Loucy (cell line): Measurements from ENCODE around the gene ABHD2.

ENCODE experiments used
- EZH2phosphoT487 ChIP-seq: fragments of 200-600 bp; IDR thresholded peaks from 2 replicates; pipeline ENCODE4 v1.6.1; 2018; ENCODE audit warnings: antibody characterized with exemption, mild to moderate bottlenecking, moderate library complexity, borderline replicate concordance
- TF ChIP-seq, protein P1 (sequence below): fragments of 200-600 bp; sonication (generic); conservative IDR thresholded peaks from 2 replicates; pipeline ENCODE4 v1.5.1; 2014; ENCODE audit warnings: mild to moderate bottlenecking, antibody characterized with exemption, low read length

DNA sequence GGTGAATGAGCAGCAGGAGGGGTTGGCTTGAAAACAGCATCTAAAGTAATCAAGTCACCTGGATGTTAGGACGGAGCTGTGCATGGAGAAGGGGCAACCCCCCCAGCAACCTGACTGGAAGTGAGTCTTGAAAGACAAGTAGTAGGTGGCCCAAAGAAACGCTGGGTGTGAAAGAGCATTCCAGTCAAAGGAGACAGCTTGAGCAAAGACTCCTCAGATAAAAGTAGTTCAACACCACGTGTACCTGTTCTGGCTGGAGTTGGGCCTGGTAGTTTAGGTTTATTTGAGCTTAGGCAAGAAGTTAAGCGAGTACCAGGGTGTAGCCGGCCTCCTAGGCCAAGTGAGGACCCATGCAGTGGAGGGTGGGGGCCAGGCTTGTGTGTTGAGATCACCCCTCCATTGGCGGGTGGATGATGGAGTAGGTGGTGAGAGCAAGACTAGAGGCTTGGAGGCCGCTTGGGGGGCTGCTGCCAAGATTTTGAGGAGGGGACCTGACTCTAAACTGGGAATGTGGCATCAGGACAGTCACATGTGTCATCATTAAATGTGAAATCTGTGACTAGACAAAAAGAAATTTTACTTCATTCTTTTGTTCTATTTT, 61.3 kb downstream of the ABHD2 start:
- TF ChIP-seq, protein P1, sequence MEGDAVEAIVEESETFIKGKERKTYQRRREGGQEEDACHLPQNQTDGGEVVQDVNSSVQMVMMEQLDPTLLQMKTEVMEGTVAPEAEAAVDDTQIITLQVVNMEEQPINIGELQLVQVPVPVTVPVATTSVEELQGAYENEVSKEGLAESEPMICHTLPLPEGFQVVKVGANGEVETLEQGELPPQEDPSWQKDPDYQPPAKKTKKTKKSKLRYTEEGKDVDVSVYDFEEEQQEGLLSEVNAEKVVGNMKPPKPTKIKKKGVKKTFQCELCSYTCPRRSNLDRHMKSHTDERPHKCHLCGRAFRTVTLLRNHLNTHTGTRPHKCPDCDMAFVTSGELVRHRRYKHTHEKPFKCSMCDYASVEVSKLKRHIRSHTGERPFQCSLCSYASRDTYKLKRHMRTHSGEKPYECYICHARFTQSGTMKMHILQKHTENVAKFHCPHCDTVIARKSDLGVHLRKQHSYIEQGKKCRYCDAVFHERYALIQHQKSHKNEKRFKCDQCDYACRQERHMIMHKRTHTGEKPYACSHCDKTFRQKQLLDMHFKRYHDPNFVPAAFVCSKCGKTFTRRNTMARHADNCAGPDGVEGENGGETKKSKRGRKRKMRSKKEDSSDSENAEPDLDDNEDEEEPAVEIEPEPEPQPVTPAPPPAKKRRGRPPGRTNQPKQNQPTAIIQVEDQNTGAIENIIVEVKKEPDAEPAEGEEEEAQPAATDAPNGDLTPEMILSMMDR, result no peak
- no peak for TF ChIP-seq EZH2phosphoT487
